Suprapubic skin (tissue), 4 donors: Measurements from ENCODE around the gene MIPOL1. TPM values are rescaled to one million over a fixed set of nuclear protein-coding genes. Genes with fewer than 3 reads are reported as not detected.

Experiments
- DNase-seq, 2 donors: peaks; one replicate each; pipeline ENCODE4 v3.0.0-alpha.2; 2019; ENCODE audit warnings: low spot score in 2 of 2
- H3K27ac ChIP-seq: fragments of 200-600 bp; sonication (generic); one replicate; pipeline ENCODE4 v1.5.1; 2019
- H3K27me3 ChIP-seq: fragments of 200-600 bp; sonication (generic); one replicate; pipeline ENCODE4 v1.5.1; 2019
- H3K36me3 ChIP-seq: fragments of 200-600 bp; sonication (generic); one replicate; pipeline ENCODE4 v1.5.1; 2019
- H3K4me1 ChIP-seq: fragments of 200-600 bp; sonication (generic); one replicate; pipeline ENCODE4 v1.5.1; 2019
- H3K4me3 ChIP-seq: fragments of 200-600 bp; sonication (generic); one replicate; pipeline ENCODE4 v1.5.1; 2019; ENCODE audit warnings: mild to moderate bottlenecking
- H3K9me3 ChIP-seq: fragments of 200-600 bp; sonication (generic); one replicate; pipeline ENCODE4 v1.5.1; 2019
- CTCF ChIP-seq, 2 donors: fragments of 200-600 bp in 1 of 2; fragments of 450-650 bp in 1 of 2; sonication (generic) in 1 of 2; IDR thresholded peaks; one replicate each; pipeline ENCODE4 v1.5.1; 2016 to 2019; ENCODE audit warnings: antibody characterized with exemption in 2 of 2, mild to moderate bottlenecking in 1 of 2, moderate library complexity in 1 of 2
- EP300 ChIP-seq: sonication (generic); formaldehyde crosslinking; IDR thresholded peaks from one replicate; pipeline ENCODE4 v1.6.1; 2017; ENCODE audit warnings: antibody characterized with exemption
- POLR2A ChIP-seq, 2 donors: fragments of 450-650 bp; IDR thresholded peaks; one replicate each; pipeline ENCODE4 v1.6.1; 2017; ENCODE audit warnings: antibody characterized with exemption in 2 of 2, mild to moderate bottlenecking in 2 of 2, moderate library complexity in 2 of 2
- POLR2AphosphoS5 ChIP-seq, 3 donors: sonication (generic); formaldehyde crosslinking; IDR thresholded peaks; one replicate each; pipeline ENCODE4 v1.6.1; 2017; ENCODE audit warnings: antibody characterized with exemption in 3 of 3
- WGBS: methylation state at CpG from one replicate; pipeline ENCODE4 v1.1.5; 2018; 5-methylcytosine and 5-hydroxymethylcytosine counted together
- total RNA-seq, 4 donors: library from RNA; depleted of rRNA; stranded (reverse); fragments of >200 nt; gene quantifications; one replicate each; pipeline ENCODE4 v1.1.0, GENCODE V29; 2016

MIPOL1 gene
- total RNA-seq, 4 donors from 2014 or later: 3.5 to 12.7 (median 7.6) TPM

GRCh38 chr14:37515771-37516170 lies 318.0 kb downstream of the MIPOL1 start:
- TF ChIP-seq EP300 (no peak), POLR2A (IDR thresholded peaks at IDR 0.05) (no peak), POLR2AphosphoS5 (IDR thresholded peaks at IDR 0.05) (no peak), CTCF (IDR thresholded peaks at IDR 0.05) (no peak)
- H3K27ac ChIP-seq: no peak overlapping the region
- H3K4me3 ChIP-seq: no peak overlapping the region
- H3K9me3 ChIP-seq: no peaks in the 10 kb centered on the region
- H3K4me1 ChIP-seq: no peaks in the 10 kb centered on the region
- no peaks in the 10 kb centered on the region for H3K27me3 ChIP-seq
- DNase-seq: no peak
- H3K36me3 ChIP-seq: no peaks in the 10 kb centered on the region
- 65% methylated on average over 3 of the region's 3 CpGs for WGBS

- Histone ChIP-seq H3K27me3 (no peaks in the 10 kb centered on the region), H3K4me3 (no peak overlapping the region), H3K36me3 (no peaks in the 10 kb centered on the region), H3K27ac (no peak overlapping the region), H3K4me1 (no peaks in the 10 kb centered on the region), H3K9me3 (no peaks in the 10 kb centered on the region)
- no peak for DNase-seq
- no peak for TF ChIP-seq EP300
- TF ChIP-seq POLR2A (IDR thresholded peaks at IDR 0.05): no peak
- no peak for TF ChIP-seq CTCF (IDR thresholded peaks at IDR 0.05)
- TF ChIP-seq POLR2AphosphoS5 (IDR thresholded peaks at IDR 0.05): no peak
- 89% methylated on average over 2 of the region's 2 CpGs for WGBS
Measured at GRCh38 chr14:37526994-37527393, 329.3 kb downstream of the MIPOL1 start.

- Histone ChIP-seq H3K27ac (no peak overlapping the region), H3K4me1 (no peaks in the 10 kb centered on the region), H3K9me3 (no peaks in the 10 kb centered on the region), H3K4me3 (no peak overlapping the region), H3K27me3 (no peaks in the 10 kb centered on the region), H3K36me3 (no peaks in the 10 kb centered on the region)
- no peak for DNase-seq
- WGBS: 91% methylated on average over 1 of the region's 1 CpG
- no peak for TF ChIP-seq POLR2A (IDR thresholded peaks at IDR 0.05)
- TF ChIP-seq EP300: no peak
- no peak for TF ChIP-seq POLR2AphosphoS5 (IDR thresholded peaks at IDR 0.05)
- TF ChIP-seq CTCF (IDR thresholded peaks at IDR 0.05): no peak
Measured at GRCh38 chr14:37539992-37540391, 342.3 kb downstream of the MIPOL1 start.

- Histone ChIP-seq H3K4me3 (no peak overlapping the region), H3K4me1 (no peaks in the 10 kb centered on the region), H3K27ac (no peak overlapping the region), H3K27me3 (no peaks in the 10 kb centered on the region), H3K9me3 (no peaks in the 10 kb centered on the region), H3K36me3 (no peaks in the 10 kb centered on the region)
- DNase-seq: no peak
- 53% methylated on average over 2 of the region's 2 CpGs for WGBS
- TF ChIP-seq CTCF (IDR thresholded peaks at IDR 0.05) (no peak), POLR2AphosphoS5 (IDR thresholded peaks at IDR 0.05) (no peak), EP300 (no peak), POLR2A (IDR thresholded peaks at IDR 0.05) (no peak)
Measured at GRCh38 chr14:37544407-37544806, 346.7 kb downstream of the MIPOL1 start.

- Histone ChIP-seq H3K9me3 (no peaks in the 10 kb centered on the region), H3K27ac (no peak overlapping the region), H3K36me3 (no peaks in the 10 kb centered on the region), H3K4me3 (no peak overlapping the region), H3K27me3 (no peaks in the 10 kb centered on the region), H3K4me1 (no peaks in the 10 kb centered on the region)
- TF ChIP-seq POLR2AphosphoS5 (IDR thresholded peaks at IDR 0.05): no peak
- no peak for TF ChIP-seq EP300
- no peak for TF ChIP-seq POLR2A (IDR thresholded peaks at IDR 0.05)
- TF ChIP-seq CTCF (IDR thresholded peaks at IDR 0.05): no peak
- no peak for DNase-seq
Measured at GRCh38 chr14:37545174-37545573, 347.4 kb downstream of the MIPOL1 start.
